Cardiac muscle cell (in vitro differentiated cells and primary cell): ENCODE data around the gene PSAP. TPM values are rescaled to one million over a fixed set of nuclear protein-coding genes. Genes with fewer than 3 reads are reported as not detected.

Experiments
- DNase-seq, 2 donors: peaks; one replicate each; pipeline versions ENCODE4 v3.0.0 to v3.0.0-alpha.2; 2010 to 2017; ENCODE audit warnings: low read depth in 1 of 2, low spot score in 1 of 2
- H3K27ac ChIP-seq: fragments of 200-600 bp; sonication (generic); 2 replicates; pipeline ENCODE4 v1.5.1; 2016
- H3K27me3 ChIP-seq: fragments of 200-600 bp; sonication (generic); 2 replicates; pipeline ENCODE4 v1.6.0; 2016; ENCODE audit warnings: control low read depth
- H3K36me3 ChIP-seq: fragments of 200-600 bp; sonication (generic); 2 replicates; pipeline ENCODE4 v1.5.1; 2016; ENCODE audit warnings: control low read depth
- H3K4me1 ChIP-seq: fragments of 200-600 bp; sonication (generic); 2 replicates; pipeline ENCODE4 v1.8.1; 2017; ENCODE audit warnings: low read depth, mild to moderate bottlenecking, mixed run types
- H3K4me3 ChIP-seq: fragments of 200-600 bp; sonication (generic); 2 replicates; pipeline ENCODE4 v1.5.1; 2016; ENCODE audit warnings: mild to moderate bottlenecking
- H3K9me3 ChIP-seq: fragments of 200-600 bp; sonication (generic); 2 replicates; pipeline ENCODE4 v1.5.1; 2017; ENCODE audit warnings: low read depth, mild to moderate bottlenecking, control low read depth
- polyA plus RNA-seq: library from polyadenylated mRNA; unstranded; fragments of >200 nt; fragmentation: Nextera tagmentation; extraction: Ambion mirVana; gene quantifications from 2 replicates; pipeline ENCODE4 v1.2.1, GENCODE V29; 2016
- total RNA-seq: library from RNA; depleted of rRNA; stranded (reverse); fragments of >200 nt; gene quantifications from 2 replicates; pipeline ENCODE4 v1.2.3, GENCODE V29; 2016
- TF ChIP-seq, protein P1 (sequence below): IDR thresholded peaks from 2 replicates; pipeline ENCODE4 v1.5.1; 2012; ENCODE audit warnings: low read depth, mild to moderate bottlenecking, low read length

PSAP gene
- total and polyA plus RNA-seq, 2 experiments from 2014 or later, result 624 to 844 TPM

DNA sequence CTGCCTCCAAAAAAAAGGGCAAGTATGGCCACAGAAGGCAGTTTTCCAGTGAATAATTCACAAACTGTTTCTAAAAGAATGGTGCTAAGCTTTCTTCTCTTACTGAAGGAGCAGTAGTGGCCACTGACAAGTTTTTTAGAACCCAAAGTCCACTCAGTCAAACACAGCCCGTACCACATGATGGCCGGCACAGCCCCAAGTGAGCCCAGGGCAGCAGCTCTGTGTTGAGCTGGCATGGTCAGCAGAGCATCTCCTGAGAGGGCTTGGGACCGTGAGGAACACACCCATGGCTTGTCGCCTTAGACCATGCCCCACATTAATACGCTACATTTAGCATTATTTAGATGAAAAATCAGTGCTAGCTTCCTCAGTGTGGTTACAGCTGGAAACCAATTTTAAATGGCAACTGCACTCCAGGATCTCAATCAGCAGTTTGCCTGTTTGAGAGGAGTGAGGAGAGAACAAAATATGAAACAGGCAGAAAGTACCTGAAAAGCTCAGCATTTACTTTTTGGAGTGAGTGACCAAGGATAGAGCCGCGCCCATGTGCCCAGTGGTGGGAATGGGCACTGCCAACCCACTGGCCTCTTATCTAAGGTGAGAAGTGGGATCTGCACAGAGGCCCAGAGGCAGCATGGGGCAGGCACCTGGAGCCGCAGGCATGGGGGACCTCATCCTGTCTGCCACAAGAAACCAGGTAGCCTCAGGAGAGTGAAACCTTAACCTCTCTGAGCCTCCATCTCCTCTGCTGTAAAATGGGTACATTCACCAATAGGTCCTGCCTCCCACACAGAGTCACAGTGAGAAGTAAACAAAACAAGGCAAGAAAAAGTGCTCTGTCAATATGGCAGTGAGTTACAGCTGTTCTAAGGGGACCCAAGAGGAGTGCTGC is 17.4 kb downstream of the PSAP start:
- TF ChIP-seq, protein P1, sequence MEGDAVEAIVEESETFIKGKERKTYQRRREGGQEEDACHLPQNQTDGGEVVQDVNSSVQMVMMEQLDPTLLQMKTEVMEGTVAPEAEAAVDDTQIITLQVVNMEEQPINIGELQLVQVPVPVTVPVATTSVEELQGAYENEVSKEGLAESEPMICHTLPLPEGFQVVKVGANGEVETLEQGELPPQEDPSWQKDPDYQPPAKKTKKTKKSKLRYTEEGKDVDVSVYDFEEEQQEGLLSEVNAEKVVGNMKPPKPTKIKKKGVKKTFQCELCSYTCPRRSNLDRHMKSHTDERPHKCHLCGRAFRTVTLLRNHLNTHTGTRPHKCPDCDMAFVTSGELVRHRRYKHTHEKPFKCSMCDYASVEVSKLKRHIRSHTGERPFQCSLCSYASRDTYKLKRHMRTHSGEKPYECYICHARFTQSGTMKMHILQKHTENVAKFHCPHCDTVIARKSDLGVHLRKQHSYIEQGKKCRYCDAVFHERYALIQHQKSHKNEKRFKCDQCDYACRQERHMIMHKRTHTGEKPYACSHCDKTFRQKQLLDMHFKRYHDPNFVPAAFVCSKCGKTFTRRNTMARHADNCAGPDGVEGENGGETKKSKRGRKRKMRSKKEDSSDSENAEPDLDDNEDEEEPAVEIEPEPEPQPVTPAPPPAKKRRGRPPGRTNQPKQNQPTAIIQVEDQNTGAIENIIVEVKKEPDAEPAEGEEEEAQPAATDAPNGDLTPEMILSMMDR, result no peak
- Histone ChIP-seq H3K4me3 (no peak overlapping the region), H3K36me3 (peaks cover 22% of the 10 kb centered on the region), H3K27ac (peak overlapping the region; percentile 8), H3K9me3 (no peaks in the 10 kb centered on the region), H3K27me3 (no peaks in the 10 kb centered on the region), H3K4me1 (peaks cover 20% of the 10 kb centered on the region)
- DNase-seq, result no peak

DNA sequence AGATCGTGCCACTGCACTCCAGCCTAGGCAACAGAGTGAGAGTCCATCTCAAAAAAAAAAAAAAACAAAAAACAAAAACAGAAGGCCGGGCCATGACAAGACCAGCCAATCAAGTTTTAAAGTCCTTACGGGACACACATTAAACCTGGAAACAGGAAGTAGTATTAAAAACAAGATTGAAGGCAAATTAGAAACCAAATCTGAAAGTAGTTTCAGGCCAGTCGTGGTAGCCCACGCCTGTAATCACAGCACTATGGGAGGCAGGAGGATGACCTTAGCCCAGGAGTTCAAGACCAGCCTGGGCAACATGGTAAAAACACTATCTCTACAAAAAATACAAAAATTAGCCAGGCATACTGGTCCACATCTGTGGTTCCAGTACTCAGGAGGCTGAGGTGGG is 18.1 kb downstream of the PSAP start:
- Histone ChIP-seq H3K27me3 (no peaks in the 10 kb centered on the region), H3K4me3 (no peak overlapping the region), H3K9me3 (no peaks in the 10 kb centered on the region), H3K4me1 (peaks cover 18% of the 10 kb centered on the region), H3K27ac (peak overlapping the region; percentile 8), H3K36me3 (peaks cover 29% of the 10 kb centered on the region)
- TF ChIP-seq, protein P1, result no peak
- DNase-seq, result no peak

DNA sequence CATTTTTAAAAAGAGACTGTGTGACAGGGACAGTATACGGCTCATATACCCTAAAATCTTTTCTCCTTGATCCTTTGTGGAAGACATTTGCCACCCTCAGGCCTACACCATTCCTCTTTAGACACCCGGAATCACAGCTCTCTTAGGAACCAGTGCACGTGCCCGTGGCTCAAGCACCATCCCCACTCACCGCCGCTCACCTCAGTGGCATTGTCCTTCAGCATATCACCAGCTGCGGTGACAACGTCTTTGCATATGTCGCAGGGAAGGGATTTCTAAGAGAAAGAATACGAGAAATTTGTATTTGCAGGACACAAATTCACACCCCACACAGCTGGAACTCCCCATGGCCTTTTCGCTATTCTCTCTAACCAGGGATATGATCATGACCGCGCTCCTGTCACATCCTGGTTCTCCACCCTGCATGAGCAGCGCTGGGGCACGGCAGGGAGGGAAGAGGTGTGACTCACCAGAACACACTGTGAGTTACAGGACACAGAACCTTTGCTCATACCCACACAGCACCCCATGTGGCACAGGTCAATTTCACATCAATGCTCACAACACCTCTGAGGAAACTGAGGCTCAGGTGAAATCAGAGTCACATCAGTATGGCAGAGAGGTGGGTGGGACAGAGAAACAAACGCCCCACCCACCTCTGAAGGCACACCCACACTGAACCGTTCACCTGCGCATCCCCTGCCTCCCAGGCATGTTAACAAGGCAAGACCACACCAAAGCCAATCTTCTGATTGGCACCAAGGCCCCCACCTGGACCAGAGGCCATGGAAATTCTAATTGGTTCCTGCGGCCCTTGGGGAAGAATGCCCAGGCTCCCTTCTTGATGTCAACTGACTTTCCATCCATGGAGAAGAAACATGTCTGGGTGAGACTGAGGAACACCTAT is 19.2 kb downstream of the PSAP start:
- no peak overlapping the region for H3K27ac ChIP-seq
- H3K36me3 ChIP-seq, result peaks cover 33% of the 10 kb centered on the region
- no peak overlapping the region for H3K4me3 ChIP-seq
- no peaks in the 10 kb centered on the region for H3K9me3 ChIP-seq
- no peak for DNase-seq
- TF ChIP-seq, protein P1, result no peak
- no peaks in the 10 kb centered on the region for H3K27me3 ChIP-seq
- peaks cover 9% of the 10 kb centered on the region for H3K4me1 ChIP-seq

DNA sequence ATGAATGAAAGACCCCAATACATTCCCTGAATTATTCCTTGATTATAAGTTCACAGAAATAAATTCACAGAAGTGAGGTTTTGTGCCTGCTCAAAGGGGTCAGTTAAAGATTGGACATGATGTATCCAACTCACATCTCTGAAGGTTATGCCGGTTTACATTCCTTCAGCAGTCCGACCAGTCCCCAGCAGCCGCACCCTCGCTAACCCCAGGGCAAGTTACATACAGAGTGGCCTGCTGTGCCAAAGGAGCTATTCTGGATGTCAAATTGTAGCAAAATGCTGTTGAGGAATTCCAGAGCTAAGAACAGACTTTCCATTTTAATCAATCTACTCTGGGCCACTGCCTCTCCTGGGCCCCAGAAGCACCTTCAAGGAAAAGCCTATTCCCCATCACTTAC is 20.3 kb downstream of the PSAP start:
- TF ChIP-seq, protein P1, result no peak
- Histone ChIP-seq H3K4me1 (no peaks in the 10 kb centered on the region), H3K4me3 (no peak overlapping the region), H3K9me3 (no peaks in the 10 kb centered on the region), H3K36me3 (peaks cover 45% of the 10 kb centered on the region), H3K27me3 (no peaks in the 10 kb centered on the region), H3K27ac (no peak overlapping the region)
- no peak for DNase-seq

DNA sequence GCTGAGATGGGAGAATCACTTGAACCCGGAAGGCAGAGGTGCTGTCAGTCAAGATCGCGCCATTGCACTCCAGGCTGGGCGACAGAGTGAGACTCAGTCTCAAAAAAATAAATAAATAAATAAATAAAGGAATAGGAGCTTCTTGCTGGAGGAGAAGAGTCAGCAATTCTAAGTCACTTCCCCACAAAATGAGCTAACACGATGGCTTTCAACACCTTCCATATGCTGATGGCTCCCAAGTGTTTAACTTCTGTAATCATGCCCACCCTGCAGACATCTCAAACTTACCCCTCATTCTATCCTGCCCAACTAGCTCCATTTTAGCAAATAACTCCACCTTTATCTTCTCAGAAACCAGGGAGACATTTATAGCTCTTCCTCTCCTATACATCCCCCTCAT is 21.2 kb downstream of the PSAP start:
- TF ChIP-seq, protein P1, result no peak
- no peak for DNase-seq
- no peak overlapping the region for H3K27ac ChIP-seq
- H3K27me3 ChIP-seq, result no peaks in the 10 kb centered on the region
- H3K36me3 ChIP-seq, result peaks cover 53% of the 10 kb centered on the region
- no peaks in the 10 kb centered on the region for H3K9me3 ChIP-seq
- no peak overlapping the region for H3K4me3 ChIP-seq
- no peaks in the 10 kb centered on the region for H3K4me1 ChIP-seq
